Ovary (tissue), 3 donors: ENCODE measurements around the gene MYL5.
"Not testable (repeated sequence)": the region's sequence is repeated elsewhere in the genome, so short reads cannot be mapped to it uniquely, and the experiment has no call there.

Experiments
- POLR2A ChIP-seq: fragments of 450-650 bp; IDR thresholded peaks from one replicate; pipeline ENCODE4 v1.6.1; 2017; ENCODE audit warnings: antibody characterized with exemption, mild to moderate bottlenecking, moderate library complexity
- TF ChIP-seq, protein P1 (sequence below), 3 donors: fragments of 450-650 bp in 2 of 3; fragments of 200-600 bp in 1 of 3; IDR thresholded peaks; one replicate each; pipeline versions ENCODE4 v1.5.1 to v1.8.0; 2016 to 2022; ENCODE audit warnings: antibody characterized with exemption in 3 of 3, mild to moderate bottlenecking in 1 of 3
- donor health status: DM: no; HTN: no; CAD: no.

GRCh38 chr4:694341-694940 lies 20.1 kb downstream of the MYL5 start:
- not testable (repeated sequence) for TF ChIP-seq POLR2A
- TF ChIP-seq, protein P1, sequence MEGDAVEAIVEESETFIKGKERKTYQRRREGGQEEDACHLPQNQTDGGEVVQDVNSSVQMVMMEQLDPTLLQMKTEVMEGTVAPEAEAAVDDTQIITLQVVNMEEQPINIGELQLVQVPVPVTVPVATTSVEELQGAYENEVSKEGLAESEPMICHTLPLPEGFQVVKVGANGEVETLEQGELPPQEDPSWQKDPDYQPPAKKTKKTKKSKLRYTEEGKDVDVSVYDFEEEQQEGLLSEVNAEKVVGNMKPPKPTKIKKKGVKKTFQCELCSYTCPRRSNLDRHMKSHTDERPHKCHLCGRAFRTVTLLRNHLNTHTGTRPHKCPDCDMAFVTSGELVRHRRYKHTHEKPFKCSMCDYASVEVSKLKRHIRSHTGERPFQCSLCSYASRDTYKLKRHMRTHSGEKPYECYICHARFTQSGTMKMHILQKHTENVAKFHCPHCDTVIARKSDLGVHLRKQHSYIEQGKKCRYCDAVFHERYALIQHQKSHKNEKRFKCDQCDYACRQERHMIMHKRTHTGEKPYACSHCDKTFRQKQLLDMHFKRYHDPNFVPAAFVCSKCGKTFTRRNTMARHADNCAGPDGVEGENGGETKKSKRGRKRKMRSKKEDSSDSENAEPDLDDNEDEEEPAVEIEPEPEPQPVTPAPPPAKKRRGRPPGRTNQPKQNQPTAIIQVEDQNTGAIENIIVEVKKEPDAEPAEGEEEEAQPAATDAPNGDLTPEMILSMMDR (IDR thresholded peaks at IDR 0.05): not testable (repeated sequence)
